AG09309 (cell line): ENCODE data around the gene RBM20.

Experiments
- DNase-seq: peaks from one replicate; pipeline ENCODE4 v3.0.0-alpha.2; 2010; ENCODE audit warnings: low read depth
- H3K4me3 ChIP-seq: 2 replicates; pipeline ENCODE4 v1.5.1; 2011; ENCODE audit warnings: mild to moderate bottlenecking, low read depth, low read length, moderate library complexity; ENCODE audit not compliant: control insufficient read depth
- TF ChIP-seq, protein P1 (sequence below): IDR thresholded peaks from 2 replicates; pipeline ENCODE4 v1.5.1; 2011; ENCODE audit warnings: mild to moderate bottlenecking, low read depth, low read length, inconsistent platforms; ENCODE audit not compliant: insufficient read depth, control insufficient read depth; ENCODE audit errors: missing control alignments

Gene RBM20

DNA sequence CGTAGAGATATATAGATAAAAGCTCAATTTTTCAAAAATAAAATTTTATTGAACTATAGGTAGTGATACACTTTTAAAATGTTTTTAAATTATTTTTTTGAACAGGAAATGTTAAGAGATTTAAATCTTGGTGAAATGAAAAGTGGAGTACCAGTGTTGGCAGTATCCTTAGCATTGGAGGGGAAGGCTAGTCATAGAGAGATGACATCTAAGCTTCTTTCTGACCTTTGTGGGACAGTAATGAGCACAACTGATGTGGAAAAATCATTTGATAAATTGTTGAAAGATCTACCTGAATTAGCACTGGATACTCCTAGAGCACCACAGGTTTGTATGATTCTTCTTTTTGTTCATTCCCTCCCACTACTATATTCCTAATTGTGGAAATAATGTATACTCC is 243.4 kb downstream of the RBM20 start:
- H3K4me3 ChIP-seq = no peak overlapping the region
- DNase-seq = no peak
- TF ChIP-seq, protein P1, sequence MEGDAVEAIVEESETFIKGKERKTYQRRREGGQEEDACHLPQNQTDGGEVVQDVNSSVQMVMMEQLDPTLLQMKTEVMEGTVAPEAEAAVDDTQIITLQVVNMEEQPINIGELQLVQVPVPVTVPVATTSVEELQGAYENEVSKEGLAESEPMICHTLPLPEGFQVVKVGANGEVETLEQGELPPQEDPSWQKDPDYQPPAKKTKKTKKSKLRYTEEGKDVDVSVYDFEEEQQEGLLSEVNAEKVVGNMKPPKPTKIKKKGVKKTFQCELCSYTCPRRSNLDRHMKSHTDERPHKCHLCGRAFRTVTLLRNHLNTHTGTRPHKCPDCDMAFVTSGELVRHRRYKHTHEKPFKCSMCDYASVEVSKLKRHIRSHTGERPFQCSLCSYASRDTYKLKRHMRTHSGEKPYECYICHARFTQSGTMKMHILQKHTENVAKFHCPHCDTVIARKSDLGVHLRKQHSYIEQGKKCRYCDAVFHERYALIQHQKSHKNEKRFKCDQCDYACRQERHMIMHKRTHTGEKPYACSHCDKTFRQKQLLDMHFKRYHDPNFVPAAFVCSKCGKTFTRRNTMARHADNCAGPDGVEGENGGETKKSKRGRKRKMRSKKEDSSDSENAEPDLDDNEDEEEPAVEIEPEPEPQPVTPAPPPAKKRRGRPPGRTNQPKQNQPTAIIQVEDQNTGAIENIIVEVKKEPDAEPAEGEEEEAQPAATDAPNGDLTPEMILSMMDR = no peak
